Neural cell (in vitro differentiated cells): Measurements from ENCODE around the gene FCN1. TPM values are rescaled to one million over a fixed set of nuclear protein-coding genes. Genes with fewer than 3 reads are reported as not detected.

Source experiments
- H2AFZ ChIP-seq: fragments of 200-600, 300-800 bp; sonication (generic), shearing (Covaris generic); 2 replicates; pipeline ENCODE4 v1.6.0; 2014; ENCODE audit warnings: low read depth, mild to moderate bottlenecking, antibody characterized with exemption, low read length, moderate library complexity
- H3F3A ChIP-seq: fragments of 200-600 bp; shearing (Covaris generic); 2 replicates; pipeline ENCODE4 v1.6.1; 2016; ENCODE audit warnings: mild to moderate bottlenecking, moderate library complexity, mixed read lengths, antibody characterized with exemption, low read length; ENCODE audit not compliant: insufficient read depth, poor library complexity, severe bottlenecking
- H3K27ac ChIP-seq: fragments of 200-600, 300-800 bp; sonication (generic), shearing (Covaris generic); 2 replicates; pipeline ENCODE4 v1.5.1; 2014; ENCODE audit warnings: mild to moderate bottlenecking, low read length, moderate library complexity
- H3K27me3 ChIP-seq: fragments of 300-800, 200-600 bp; sonication (generic), shearing (Covaris generic); 2 replicates; pipeline ENCODE4 v1.6.0; 2014; ENCODE audit warnings: mild to moderate bottlenecking, low read depth, low read length, moderate library complexity; ENCODE audit not compliant: insufficient read depth
- H3K36me3 ChIP-seq: fragments of 300-800, 200-600 bp; sonication (generic), shearing (Covaris generic); 2 replicates; pipeline ENCODE4 v1.5.1; 2014; ENCODE audit warnings: mild to moderate bottlenecking, antibody characterized with exemption, low read length, moderate library complexity; ENCODE audit not compliant: insufficient read depth
- H3K4me2 ChIP-seq: fragments of 300-800, 200-600 bp; sonication (generic), shearing (Covaris generic); 2 replicates; pipeline ENCODE4 v1.6.0; 2014; ENCODE audit warnings: mild to moderate bottlenecking, low read length
- H3K4me3 ChIP-seq: fragments of 300-800, 200-600 bp; sonication (generic), shearing (Covaris generic); 2 replicates; pipeline ENCODE4 v1.5.1; 2014; ENCODE audit warnings: mild to moderate bottlenecking, low read length, moderate library complexity
- H3K79me2 ChIP-seq: fragments of 200-600 bp; shearing (Covaris generic); replicated peaks from 2 replicates; pipeline ENCODE4 v1.6.0; 2014; ENCODE audit warnings: mild to moderate bottlenecking, low read length, moderate library complexity; ENCODE audit not compliant: insufficient read depth
- H3K9ac ChIP-seq: fragments of 300-800, 200-600 bp; sonication (generic), shearing (Covaris generic); 2 replicates; pipeline ENCODE4 v1.6.1; 2016; ENCODE audit warnings: mild to moderate bottlenecking, low read length, mixed read lengths
- H3K9me2 ChIP-seq: fragments of 200-600 bp; shearing (Covaris generic); 2 replicates; pipeline ENCODE4 v1.6.1; 2016; ENCODE audit warnings: mild to moderate bottlenecking, low read length, mixed read lengths; ENCODE audit not compliant: insufficient read depth
- H3K9me3 ChIP-seq: fragments of 200-600, 300-800 bp; sonication (generic), shearing (Covaris generic); 2 replicates; pipeline ENCODE4 v1.6.1; 2016; ENCODE audit warnings: mild to moderate bottlenecking, mixed run types, low read length, moderate library complexity, mixed read lengths
- H4K20me1 ChIP-seq: fragments of 200-600 bp; shearing (Covaris generic); 2 replicates; pipeline ENCODE4 v1.6.1; 2016; ENCODE audit warnings: mild to moderate bottlenecking, mixed run types; ENCODE audit not compliant: insufficient read depth
- CTCF ChIP-seq: fragments of 450-650 bp; IDR thresholded peaks from 2 replicates; pipeline ENCODE4 v1.5.1; 2014; ENCODE audit warnings: antibody characterized with exemption, mild to moderate bottlenecking, moderate library complexity; ENCODE audit not compliant: poor library complexity, severe bottlenecking
- EP300 ChIP-seq: fragments of 450-650 bp; conservative IDR thresholded peaks from 2 replicates; pipeline ENCODE4 v1.6.1; 2014; ENCODE audit warnings: antibody characterized with exemption, mild to moderate bottlenecking, moderate library complexity; ENCODE audit not compliant: poor library complexity, severe bottlenecking
- EZH2 ChIP-seq: fragments of 200-600, 300-800 bp; shearing (Covaris generic), sonication (generic); IDR thresholded peaks from 2 replicates; pipeline ENCODE4 v1.6.1; 2014; ENCODE audit warnings: antibody characterized with exemption, low read length, borderline replicate concordance, mild to moderate bottlenecking; ENCODE audit not compliant: insufficient read depth, poor library complexity, severe bottlenecking
- MXI1 ChIP-seq: fragments of 450-650 bp; conservative IDR thresholded peaks from 2 replicates; pipeline ENCODE4 v1.6.1; 2014; ENCODE audit warnings: antibody characterized with exemption, mild to moderate bottlenecking; ENCODE audit not compliant: poor library complexity, severe bottlenecking
- POLR2AphosphoS5 ChIP-seq: IDR thresholded peaks from 2 replicates; pipeline ENCODE4 v1.6.1; 2012
- RAD21 ChIP-seq: fragments of 450-650 bp; conservative IDR thresholded peaks from 2 replicates; pipeline ENCODE4 v1.6.1; 2014; ENCODE audit warnings: antibody characterized with exemption, mild to moderate bottlenecking, moderate library complexity
- REST ChIP-seq: IDR thresholded peaks from 2 replicates; pipeline ENCODE4 v1.6.1; 2012; ENCODE audit warnings: borderline replicate concordance
- SMC3 ChIP-seq: fragments of 450-650 bp; conservative IDR thresholded peaks from 2 replicates; pipeline ENCODE4 v1.6.1; 2014; ENCODE audit warnings: antibody characterized with exemption, mild to moderate bottlenecking, moderate library complexity; ENCODE audit not compliant: poor library complexity
- TAF1 ChIP-seq: IDR thresholded peaks from 2 replicates; pipeline ENCODE4 v1.6.1; 2012; ENCODE audit warnings: low read depth
- polyA plus RNA-seq: library from polyadenylated mRNA; depleted of rRNA; stranded (reverse); fragments of >200 nt; gene quantifications from 2 replicates; pipeline ENCODE4 v1.2.3, GENCODE V29; 2014

The FCN1 gene
- polyA plus RNA-seq, 1 donor from 2014 or later = not detected

- H3F3A ChIP-seq = no peaks in the 10 kb centered on the region
Observed at GRCh38 chr9:134888603-134889190, 29.0 kb downstream of the FCN1 start.

More at GRCh38 chr9:134888603-134889190, 29.0 kb downstream of the FCN1 start:
- H3K79me2 ChIP-seq = no peaks in the 10 kb centered on the region
- no peak overlapping the region for H3K9ac ChIP-seq
- no peak overlapping the region for H2AFZ ChIP-seq
- no peak overlapping the region for H3K4me2 ChIP-seq
- no peak overlapping the region for H3K4me3 ChIP-seq
- no peak overlapping the region for H3K27ac ChIP-seq
- no peak for TF ChIP-seq MXI1
- no peak for TF ChIP-seq CTCF
- TF ChIP-seq EP300 = no peak
- no peak for TF ChIP-seq RAD21
- no peak for TF ChIP-seq POLR2AphosphoS5
- TF ChIP-seq EZH2 = no peak
- TF ChIP-seq REST = no peak
- no peak for TF ChIP-seq TAF1
- no peak for TF ChIP-seq SMC3
- no peaks in the 10 kb centered on the region for H3K27me3 ChIP-seq
- H4K20me1 ChIP-seq = no peaks in the 10 kb centered on the region
- H3K36me3 ChIP-seq = no peaks in the 10 kb centered on the region
- no peaks in the 10 kb centered on the region for H3K9me3 ChIP-seq
- no peaks in the 10 kb centered on the region for H3K9me2 ChIP-seq
